ENCODE data around the gene ZCCHC3.

The ZCCHC3 gene

GRCh38 chr20:284172-284571 is 13.2 kb upstream of the ZCCHC3 start:
- DNase-seq: no peak

- no peak for DNase-seq
Observed at GRCh38 chr20:286508-286907, 10.9 kb upstream of the ZCCHC3 start.

GRCh38 chr20:288956-289692 is 8.2 kb upstream of the ZCCHC3 start:
- no peak for DNase-seq

GRCh38 chr20:289693-290083 is 7.7 kb upstream of the ZCCHC3 start:
- DNase-seq: no peak

GRCh38 chr20:290084-290831 is 7.1 kb upstream of the ZCCHC3 start, which contains the start of gene C20orf96:
C20orf96 (minus strand) TSS chr20:290750; CDS start chr20:290610, 140 bp downstream.
- peak; percentile 93 for DNase-seq

- DNase-seq: no peak
Observed at GRCh38 chr20:294602-295001, 2.8 kb upstream of the ZCCHC3 start.

GRCh38 chr20:295804-296203 is 1.6 kb upstream of the ZCCHC3 start:
- DNase-seq: no peak

- peak; percentile 67 for DNase-seq
Observed at GRCh38 chr20:297925-298775, 780 bp downstream of the ZCCHC3 start.

GRCh38 chr20:298776-299391 is 1.5 kb downstream of the ZCCHC3 start:
- no peak for DNase-seq

GRCh38 chr20:300345-300990 is 3.1 kb downstream of the ZCCHC3 start:
- no peak for DNase-seq

- DNase-seq: no peak
Observed at GRCh38 chr20:301886-302848, 4.8 kb downstream of the ZCCHC3 start.

- DNase-seq: no peak
Observed at GRCh38 chr20:305745-306144, 8.4 kb downstream of the ZCCHC3 start.

GRCh38 chr20:308427-309038 is 11.2 kb downstream of the ZCCHC3 start:
- no peak for DNase-seq

GRCh38 chr20:309306-309840 is 12.0 kb downstream of the ZCCHC3 start:
- peak; percentile 49 for DNase-seq

GRCh38 chr20:309841-310644 is 12.7 kb downstream of the ZCCHC3 start:
- DNase-seq: peak; percentile 100

GRCh38 chr20:310645-311044 is 13.3 kb downstream of the ZCCHC3 start:
- no peak for DNase-seq

- no peak for DNase-seq
Observed at GRCh38 chr20:311609-312008, 14.2 kb downstream of the ZCCHC3 start.

GRCh38 chr20:312067-312466 is 14.7 kb downstream of the ZCCHC3 start:
- DNase-seq: no peak

GRCh38 chr20:312866-313265 is 15.5 kb downstream of the ZCCHC3 start:
- no peak for DNase-seq

All from left hindlimb (tissue), 1 donor.